LNCaP clone FGC (cell line): ENCODE measurements around the gene INO80E.

Source experiments
- DNase-seq: peaks from one replicate; pipeline ENCODE4 v3.0.0-alpha.2; 2011; ENCODE audit warnings: low read depth
- H3K4me3 ChIP-seq: 2 replicates; pipeline ENCODE4 v1.5.1; 2011; ENCODE audit warnings: mild to moderate bottlenecking, low read depth, low read length, control low read depth
- CTCF ChIP-seq: IDR thresholded peaks from 2 replicates; pipeline ENCODE4 v1.5.1; 2012; ENCODE audit warnings: mild to moderate bottlenecking; ENCODE audit not compliant: control insufficient read depth, insufficient read depth; ENCODE audit errors: extremely low read depth

Gene INO80E

GRCh38 chr16:29977063-29977825 lies 18.8 kb upstream of the INO80E start:
- no peak for DNase-seq
- H3K4me3 ChIP-seq: no peak overlapping the region
- TF ChIP-seq CTCF: no peak

- H3K4me3 ChIP-seq: no peak overlapping the region
- no peak for TF ChIP-seq CTCF
- DNase-seq: no peak
Measured at GRCh38 chr16:29978081-29978480, 18.0 kb upstream of the INO80E start.

GRCh38 chr16:29978564-29979270 lies 17.3 kb upstream of the INO80E start:
- H3K4me3 ChIP-seq: no peak overlapping the region
- TF ChIP-seq CTCF: no peak
- DNase-seq: no peak

GRCh38 chr16:29982560-29983419 lies 13.3 kb upstream of the INO80E start:
- TF ChIP-seq CTCF: no peak
- no peak for DNase-seq
- H3K4me3 ChIP-seq: no peak overlapping the region

GRCh38 chr16:29983420-29984136 lies 12.5 kb upstream of the INO80E start:
- no peak for DNase-seq
- TF ChIP-seq CTCF: no peak
- H3K4me3 ChIP-seq: no peak overlapping the region

GRCh38 chr16:29984137-29984763 lies 11.8 kb upstream of the INO80E start:
- H3K4me3 ChIP-seq: no peak overlapping the region
- DNase-seq: no peak
- no peak for TF ChIP-seq CTCF
